Astrocyte (in vitro differentiated cells and primary cell): ENCODE results near the gene TLN1. TPM values are rescaled to one million over a fixed set of nuclear protein-coding genes. Genes with fewer than 3 reads are reported as not detected.

Experiments
- DNase-seq: peaks from one replicate; pipeline ENCODE4 v3.0.0-alpha.2; 2010; ENCODE audit warnings: low read depth
- FAIRE-seq: peaks from 2 replicates; lab custom pipeline; 2011; peaks lifted over from hg19 to GRCh38; lab: Jason Lieb, UNC
- H2AFZ ChIP-seq: 2 replicates; pipeline ENCODE4 v1.6.0; 2012; ENCODE audit warnings: low read depth, low read length, inconsistent platforms
- H3K27ac ChIP-seq: 2 replicates; pipeline ENCODE4 v1.5.1; 2011; ENCODE audit warnings: low read depth, low read length, inconsistent platforms
- H3K27me3 ChIP-seq: 2 replicates; pipeline ENCODE4 v1.6.0; 2011; ENCODE audit warnings: low read length, inconsistent platforms; ENCODE audit not compliant: insufficient read depth
- H3K36me3 ChIP-seq: 2 replicates; pipeline ENCODE4 v1.5.1; 2011; ENCODE audit warnings: low read length, inconsistent platforms; ENCODE audit not compliant: insufficient read depth
- H3K4me1 ChIP-seq: 2 replicates; pipeline ENCODE4 v1.5.1; 2011; ENCODE audit warnings: low read length, inconsistent platforms; ENCODE audit not compliant: insufficient read depth
- H3K4me2 ChIP-seq: 2 replicates; pipeline ENCODE4 v1.6.0; 2012; ENCODE audit warnings: low read length, inconsistent platforms
- H3K4me3 ChIP-seq: 2 replicates; pipeline ENCODE4 v1.5.1; 2011; ENCODE audit warnings: low read depth, mild to moderate bottlenecking, low read length, inconsistent platforms; ENCODE audit not compliant: insufficient read depth
- H3K79me2 ChIP-seq: 2 replicates; pipeline ENCODE4 v1.6.0; 2012; ENCODE audit warnings: mild to moderate bottlenecking, low read length, inconsistent platforms; ENCODE audit not compliant: insufficient read depth
- H3K9ac ChIP-seq: 2 replicates; pipeline ENCODE4 v1.6.0; 2012; ENCODE audit warnings: mild to moderate bottlenecking, low read length, inconsistent platforms
- H3K9me3 ChIP-seq: 2 replicates; pipeline ENCODE4 v1.5.1; 2012; ENCODE audit warnings: low read depth, mild to moderate bottlenecking, low read length, inconsistent platforms; ENCODE audit not compliant: insufficient read depth
- H4K20me1 ChIP-seq: 2 replicates; pipeline ENCODE4 v1.6.0; 2012; ENCODE audit warnings: low read length, inconsistent platforms; ENCODE audit not compliant: insufficient read depth
- H3K27ac Mint-ChIP-seq: one replicate; pipeline ENCODE4 v1.8.0; 2021; ENCODE audit warnings: mild to moderate bottlenecking, mixed read lengths; ENCODE audit not compliant: unreplicated experiment
- H3K27me3 Mint-ChIP-seq: one replicate; pipeline ENCODE4 v1.8.0; 2021; ENCODE audit warnings: low read depth, mixed read lengths; ENCODE audit not compliant: unreplicated experiment
- H3K36me3 Mint-ChIP-seq: one replicate; pipeline ENCODE4 v1.8.0; 2021; ENCODE audit warnings: low read depth, mixed read lengths; ENCODE audit not compliant: unreplicated experiment
- H3K4me1 Mint-ChIP-seq: one replicate; pipeline ENCODE4 v1.8.0; 2021; ENCODE audit warnings: low read depth, mixed read lengths; ENCODE audit not compliant: unreplicated experiment
- H3K4me3 Mint-ChIP-seq: one replicate; pipeline ENCODE4 v1.8.0; 2021; ENCODE audit warnings: mild to moderate bottlenecking, moderate library complexity, mixed read lengths; ENCODE audit not compliant: unreplicated experiment
- H3K9me3 Mint-ChIP-seq: one replicate; pipeline ENCODE4 v1.8.0; 2021; ENCODE audit warnings: mild to moderate bottlenecking, mixed read lengths; ENCODE audit not compliant: unreplicated experiment
- EZH2 ChIP-seq: IDR thresholded peaks from 2 replicates; pipeline ENCODE4 v1.6.1; 2012; ENCODE audit warnings: mild to moderate bottlenecking, low read length, inconsistent platforms; ENCODE audit not compliant: insufficient read depth
- total RNA-seq: library from RNA; stranded (reverse); gene quantifications from 2 replicates; pipeline ENCODE4 v1.2.1, GENCODE V29; 2021
- TF ChIP-seq, protein P1 (sequence below): IDR thresholded peaks from 2 replicates; pipeline ENCODE4 v1.5.1; 2011; ENCODE audit warnings: low read depth, mild to moderate bottlenecking, inconsistent platforms, low read length, moderate library complexity; ENCODE audit not compliant: insufficient read depth

Gene TLN1
- total RNA-seq, 1 donor from 2014 or later = 525 TPM

DNA sequence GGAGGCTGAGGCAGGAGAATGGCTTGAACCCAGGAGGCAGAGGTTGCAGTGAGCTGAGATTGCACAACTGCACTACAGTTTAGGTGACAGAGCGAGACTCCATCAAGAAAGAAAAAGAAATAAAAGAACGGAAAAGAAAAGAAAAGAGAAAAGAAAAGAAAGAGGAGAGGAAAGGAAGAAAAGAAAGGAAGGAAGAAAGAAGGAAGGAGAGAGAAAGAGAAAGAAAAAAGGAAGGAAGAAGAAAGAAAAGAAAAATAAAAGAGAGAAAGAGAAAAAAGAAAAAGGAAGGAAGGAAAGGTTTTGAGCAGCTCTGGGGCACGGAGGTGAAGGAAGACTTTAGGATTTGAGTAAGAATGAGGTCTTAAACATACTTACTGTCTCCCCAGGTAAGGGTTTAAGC is 18.4 kb downstream of the TLN1 start:
- H3K4me1 ChIP-seq = no peaks in the 10 kb centered on the region
- Mint-ChIP-seq H3K4me1 (peaks cover 12% of the 10 kb centered on the region), H3K27me3 (no peaks in the 10 kb centered on the region), H3K27ac (no peak overlapping the region), H3K36me3 (peaks cover 40% of the 10 kb centered on the region), H3K4me3 (no peak overlapping the region), H3K9me3 (no peaks in the 10 kb centered on the region)
- DNase-seq (no peak), FAIRE-seq (no peak)
- H3K27me3 ChIP-seq = no peaks in the 10 kb centered on the region
- no peak overlapping the region for H3K4me2 ChIP-seq
- H2AFZ ChIP-seq = no peak overlapping the region
- peaks cover 85% of the 10 kb centered on the region for H3K36me3 ChIP-seq
- H3K9ac ChIP-seq = no peak overlapping the region
- no peak for TF ChIP-seq EZH2
- TF ChIP-seq, protein P1, sequence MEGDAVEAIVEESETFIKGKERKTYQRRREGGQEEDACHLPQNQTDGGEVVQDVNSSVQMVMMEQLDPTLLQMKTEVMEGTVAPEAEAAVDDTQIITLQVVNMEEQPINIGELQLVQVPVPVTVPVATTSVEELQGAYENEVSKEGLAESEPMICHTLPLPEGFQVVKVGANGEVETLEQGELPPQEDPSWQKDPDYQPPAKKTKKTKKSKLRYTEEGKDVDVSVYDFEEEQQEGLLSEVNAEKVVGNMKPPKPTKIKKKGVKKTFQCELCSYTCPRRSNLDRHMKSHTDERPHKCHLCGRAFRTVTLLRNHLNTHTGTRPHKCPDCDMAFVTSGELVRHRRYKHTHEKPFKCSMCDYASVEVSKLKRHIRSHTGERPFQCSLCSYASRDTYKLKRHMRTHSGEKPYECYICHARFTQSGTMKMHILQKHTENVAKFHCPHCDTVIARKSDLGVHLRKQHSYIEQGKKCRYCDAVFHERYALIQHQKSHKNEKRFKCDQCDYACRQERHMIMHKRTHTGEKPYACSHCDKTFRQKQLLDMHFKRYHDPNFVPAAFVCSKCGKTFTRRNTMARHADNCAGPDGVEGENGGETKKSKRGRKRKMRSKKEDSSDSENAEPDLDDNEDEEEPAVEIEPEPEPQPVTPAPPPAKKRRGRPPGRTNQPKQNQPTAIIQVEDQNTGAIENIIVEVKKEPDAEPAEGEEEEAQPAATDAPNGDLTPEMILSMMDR = no peak
- H3K79me2 ChIP-seq = peaks cover 60% of the 10 kb centered on the region
- H4K20me1 ChIP-seq = peaks cover 90% of the 10 kb centered on the region
- H3K4me3 ChIP-seq = no peak overlapping the region
- no peaks in the 10 kb centered on the region for H3K9me3 ChIP-seq
- H3K27ac ChIP-seq = no peak overlapping the region

DNA sequence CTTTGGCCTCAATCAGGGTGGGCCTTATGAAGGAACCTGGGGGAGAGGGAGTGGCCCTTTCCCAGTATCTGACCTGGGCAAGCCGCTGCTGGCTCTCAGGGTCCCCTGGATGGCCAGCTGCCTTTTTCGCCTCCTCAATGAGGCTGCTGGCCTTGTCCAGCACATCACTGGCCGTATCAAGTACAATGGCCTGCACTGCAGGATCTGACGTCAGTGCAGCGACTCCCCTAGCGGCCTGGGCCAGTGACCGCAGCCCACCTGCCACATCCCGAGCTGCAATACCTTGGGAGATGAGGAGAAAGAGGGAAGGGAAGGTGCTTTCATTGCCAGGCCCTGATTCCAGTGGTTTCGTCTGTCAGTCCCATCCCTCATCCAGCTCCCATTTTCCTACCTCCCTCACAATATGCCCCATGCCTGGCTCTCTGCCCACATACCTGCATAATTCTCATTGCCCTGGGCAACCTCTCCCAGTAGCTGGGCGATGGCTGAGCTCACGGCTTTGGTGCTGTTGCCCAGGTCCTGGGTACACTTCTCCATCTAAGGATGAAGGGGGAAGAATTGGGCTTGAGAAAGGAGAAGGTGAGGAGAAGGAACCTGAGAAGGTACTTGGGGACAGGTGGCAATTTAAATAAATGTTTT is 19.1 kb downstream of the TLN1 start:
- Histone ChIP-seq H3K27me3 (no peaks in the 10 kb centered on the region), H3K4me3 (no peak overlapping the region), H3K79me2 (peaks cover 59% of the 10 kb centered on the region), H3K27ac (no peak overlapping the region), H3K36me3 (peaks cover 85% of the 10 kb centered on the region), H3K4me1 (no peaks in the 10 kb centered on the region), H2AFZ (no peak overlapping the region), H3K9me3 (no peaks in the 10 kb centered on the region), H4K20me1 (peaks cover 90% of the 10 kb centered on the region), H3K9ac (no peak overlapping the region), H3K4me2 (no peak overlapping the region)
- no peak for FAIRE-seq
- DNase-seq = no peak
- H3K36me3 Mint-ChIP-seq = peaks cover 39% of the 10 kb centered on the region
- H3K4me1 Mint-ChIP-seq = peaks cover 12% of the 10 kb centered on the region
- no peaks in the 10 kb centered on the region for H3K27me3 Mint-ChIP-seq
- TF ChIP-seq EZH2 = no peak
- H3K9me3 Mint-ChIP-seq = no peaks in the 10 kb centered on the region
- H3K4me3 Mint-ChIP-seq = no peak overlapping the region
- no peak overlapping the region for H3K27ac Mint-ChIP-seq

DNA sequence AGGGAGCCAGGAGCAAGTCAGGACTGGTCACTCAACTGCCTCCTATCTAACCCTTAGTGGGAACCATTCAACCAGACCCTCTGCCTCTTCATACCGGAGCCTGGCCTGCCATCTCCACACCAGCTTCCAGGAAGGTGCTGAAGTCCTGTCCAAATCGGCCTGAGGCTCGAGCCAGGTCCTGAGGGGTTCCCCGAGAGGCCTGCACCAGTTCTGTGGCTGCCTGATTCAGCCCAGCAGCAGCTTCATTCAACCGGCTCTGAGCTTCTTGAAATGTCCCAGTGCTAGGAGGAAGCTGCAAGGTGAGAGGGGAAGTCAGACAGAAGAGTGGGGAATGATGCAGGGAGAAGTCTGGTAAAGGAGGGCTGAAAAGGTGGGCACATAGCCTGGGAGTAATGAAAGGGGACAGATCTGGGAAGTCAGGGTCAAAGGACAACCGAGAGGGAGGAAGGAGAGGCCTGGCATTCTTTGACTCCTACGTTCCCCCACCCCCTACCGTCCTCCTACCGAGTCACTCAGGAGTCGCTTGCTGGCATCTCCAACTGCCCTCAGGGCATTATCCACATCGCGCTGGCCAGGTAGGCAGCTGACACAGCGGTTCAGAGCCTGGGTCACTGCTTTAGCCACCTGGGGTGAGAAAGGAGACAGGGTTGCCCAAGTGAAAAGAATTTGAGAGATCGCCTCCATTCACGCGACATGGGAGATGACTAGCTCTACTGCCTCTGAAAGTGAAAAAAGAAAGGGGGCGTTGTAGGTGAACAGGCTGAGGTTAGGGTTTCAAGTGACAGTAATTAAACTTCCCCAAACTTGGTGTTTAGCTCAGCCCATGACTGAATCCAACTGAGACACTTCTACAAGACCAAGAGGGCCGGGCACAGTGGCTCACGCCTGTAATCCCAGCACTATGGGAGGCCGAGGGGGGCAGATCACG is 20.2 kb downstream of the TLN1 start:
- Mint-ChIP-seq H3K4me1 (peaks cover 12% of the 10 kb centered on the region), H3K27ac (no peak overlapping the region), H3K9me3 (no peaks in the 10 kb centered on the region), H3K27me3 (no peaks in the 10 kb centered on the region), H3K4me3 (no peak overlapping the region), H3K36me3 (peaks cover 47% of the 10 kb centered on the region)
- Histone ChIP-seq H4K20me1 (peaks cover 90% of the 10 kb centered on the region), H3K36me3 (peaks cover 85% of the 10 kb centered on the region), H3K4me1 (no peaks in the 10 kb centered on the region), H3K4me3 (no peak overlapping the region), H3K9ac (no peak overlapping the region), H3K4me2 (no peak overlapping the region), H3K9me3 (no peaks in the 10 kb centered on the region), H3K27ac (no peak overlapping the region), H2AFZ (no peak overlapping the region), H3K79me2 (peaks cover 61% of the 10 kb centered on the region), H3K27me3 (no peaks in the 10 kb centered on the region)
- TF ChIP-seq EZH2 = no peak
- TF ChIP-seq, protein P1 = no peak
- FAIRE-seq (no peak), DNase-seq (no peak)
